Brain microvascular endothelial cell (primary cell): ENCODE data around the gene WDPCP.
A peak's percentile ranks its signal among the peaks of the same experiment; 100 is the strongest.

ENCODE experiments used
- DNase-seq: peaks from one replicate; pipeline ENCODE4 v3.0.0-alpha.2; 2020
- H3K27ac ChIP-seq: fragments of 250-450 bp; sonication (Bioruptor Pico); 2 replicates; pipeline ENCODE4 v1.5.1; 2020; ENCODE audit warnings: mild to moderate bottlenecking, moderate library complexity
- H3K27me3 ChIP-seq: fragments of 250-450 bp; sonication (Bioruptor Pico); replicated peaks from 2 replicates; pipeline ENCODE4 v1.5.1; 2020; ENCODE audit warnings: mild to moderate bottlenecking
- H3K36me3 ChIP-seq: fragments of 250-450 bp; sonication (Bioruptor Pico); replicated peaks from 2 replicates; pipeline ENCODE4 v1.5.1; 2020; ENCODE audit warnings: mild to moderate bottlenecking
- H3K4me3 ChIP-seq: 2 replicates; pipeline ENCODE4 v1.5.1; 2011; ENCODE audit warnings: low read depth, mild to moderate bottlenecking, control low read depth, low read length, moderate library complexity
- CTCF ChIP-seq: IDR thresholded peaks from 2 replicates; pipeline ENCODE4 v1.5.1; 2011; ENCODE audit warnings: low read depth, mild to moderate bottlenecking, moderate library complexity, low read length, control low read depth, inconsistent platforms; ENCODE audit errors: missing control alignments
- in situ Hi-C: cut with HindIII; loops from 2 replicates; pipeline ENCODE4 v1.10.0; 2017; ENCODE audit warnings: low sequenced_read_pairs, low pct_ligation_motif_present

Gene WDPCP

GRCh38 chr2:63434024-63435001 is 154.0 kb downstream of the WDPCP start:
- Histone ChIP-seq H3K4me3 (no peak overlapping the region), H3K27ac (no peak overlapping the region), H3K27me3 (no peaks in the 10 kb centered on the region), H3K36me3 (no peaks in the 10 kb centered on the region)
- in situ Hi-C loops: no loop called here
- TF ChIP-seq CTCF: no peak
- no peak for DNase-seq

GRCh38 chr2:63432373-63432772 is 155.9 kb downstream of the WDPCP start:
- in situ Hi-C loops: no loop called here
- Histone ChIP-seq H3K27me3 (no peaks in the 10 kb centered on the region), H3K36me3 (no peaks in the 10 kb centered on the region), H3K4me3 (no peak overlapping the region), H3K27ac (no peak overlapping the region)
- no peak for TF ChIP-seq CTCF
- no peak for DNase-seq

- DNase-seq: peak; percentile 6
- TF ChIP-seq CTCF: no peak
- H3K27ac ChIP-seq: no peak overlapping the region
- H3K4me3 ChIP-seq: no peak overlapping the region
- in situ Hi-C loops: no loop called here
- H3K36me3 ChIP-seq: no peaks in the 10 kb centered on the region
- H3K27me3 ChIP-seq: no peaks in the 10 kb centered on the region
These were observed 162.7 kb downstream of the WDPCP start for GRCh38 chr2:63425606-63426005.

GRCh38 chr2:63425079-63425416 is 163.2 kb downstream of the WDPCP start:
- Histone ChIP-seq H3K4me3 (no peak overlapping the region), H3K27ac (no peak overlapping the region), H3K27me3 (no peaks in the 10 kb centered on the region), H3K36me3 (no peaks in the 10 kb centered on the region)
- no peak for TF ChIP-seq CTCF
- in situ Hi-C loops: no loop called here
- DNase-seq: no peak

GRCh38 chr2:63424329-63425078 is 163.8 kb downstream of the WDPCP start:
- no peak overlapping the region for H3K27ac ChIP-seq
- in situ Hi-C loops: no loop called here
- DNase-seq: peak; percentile 59
- TF ChIP-seq CTCF: peak; percentile 70
- H3K36me3 ChIP-seq: no peaks in the 10 kb centered on the region
- H3K4me3 ChIP-seq: no peak overlapping the region
- H3K27me3 ChIP-seq: no peaks in the 10 kb centered on the region
